Upper lobe of left lung (tissue), 4 donors: ENCODE measurements around the gene GPR82.

Source experiments
- EP300 ChIP-seq, 4 donors: sonication (generic); formaldehyde crosslinking; IDR thresholded peaks; one replicate each; pipeline ENCODE4 v1.5.1; 2017; ENCODE audit warnings: antibody characterized with exemption in 4 of 4, control low read depth in 2 of 4
- POLR2A ChIP-seq, 4 donors: fragments of 450-650 bp; IDR thresholded peaks; one replicate each; pipeline ENCODE4 v1.5.1; 2016 to 2017; ENCODE audit warnings: antibody characterized with exemption in 4 of 4, mild to moderate bottlenecking in 2 of 4
- POLR2AphosphoS5 ChIP-seq, 2 donors: sonication (generic); formaldehyde crosslinking; IDR thresholded peaks; one replicate each; pipeline ENCODE4 v1.5.1; 2017; ENCODE audit warnings: antibody characterized with exemption in 2 of 2
- TF ChIP-seq, protein P1 (sequence below), 6 experiments: fragments of 450-650 bp in 4 of 6; fragments of 200-600 bp in 2 of 6; sonication (generic) in 2 of 6; IDR thresholded peaks; one replicate each; pipeline ENCODE4 v1.5.1; 2016 to 2019; ENCODE audit warnings: antibody characterized with exemption in 6 of 6

DNA sequence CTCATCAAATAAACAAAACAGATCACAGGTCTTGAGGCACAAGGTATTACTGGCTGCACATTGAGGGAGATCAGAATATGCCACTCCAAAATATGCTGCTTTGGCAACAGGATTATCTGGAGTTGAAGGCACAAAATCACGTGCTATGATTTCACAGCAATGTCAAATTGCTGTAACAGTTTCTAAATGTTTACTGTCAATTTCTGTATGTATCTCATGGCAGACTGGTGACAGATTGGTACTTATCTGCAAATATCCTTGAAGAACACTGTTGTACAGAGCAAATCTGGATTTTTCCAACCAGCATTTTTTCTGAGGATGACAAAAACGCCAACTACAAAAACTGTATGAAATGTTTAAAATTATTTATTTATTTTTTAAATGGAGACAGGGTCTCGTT, 26.7 kb downstream of the GPR82 start:
- TF ChIP-seq POLR2A (IDR thresholded peaks at IDR 0.05) (no peak), POLR2AphosphoS5 (IDR thresholded peaks at IDR 0.05) (no peak), EP300 (IDR thresholded peaks at IDR 0.05) (no peak)
- TF ChIP-seq, protein P1, sequence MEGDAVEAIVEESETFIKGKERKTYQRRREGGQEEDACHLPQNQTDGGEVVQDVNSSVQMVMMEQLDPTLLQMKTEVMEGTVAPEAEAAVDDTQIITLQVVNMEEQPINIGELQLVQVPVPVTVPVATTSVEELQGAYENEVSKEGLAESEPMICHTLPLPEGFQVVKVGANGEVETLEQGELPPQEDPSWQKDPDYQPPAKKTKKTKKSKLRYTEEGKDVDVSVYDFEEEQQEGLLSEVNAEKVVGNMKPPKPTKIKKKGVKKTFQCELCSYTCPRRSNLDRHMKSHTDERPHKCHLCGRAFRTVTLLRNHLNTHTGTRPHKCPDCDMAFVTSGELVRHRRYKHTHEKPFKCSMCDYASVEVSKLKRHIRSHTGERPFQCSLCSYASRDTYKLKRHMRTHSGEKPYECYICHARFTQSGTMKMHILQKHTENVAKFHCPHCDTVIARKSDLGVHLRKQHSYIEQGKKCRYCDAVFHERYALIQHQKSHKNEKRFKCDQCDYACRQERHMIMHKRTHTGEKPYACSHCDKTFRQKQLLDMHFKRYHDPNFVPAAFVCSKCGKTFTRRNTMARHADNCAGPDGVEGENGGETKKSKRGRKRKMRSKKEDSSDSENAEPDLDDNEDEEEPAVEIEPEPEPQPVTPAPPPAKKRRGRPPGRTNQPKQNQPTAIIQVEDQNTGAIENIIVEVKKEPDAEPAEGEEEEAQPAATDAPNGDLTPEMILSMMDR (IDR thresholded peaks at IDR 0.05): no peak
